SK-N-SH (cell line): ENCODE results near the gene IGF2.

Source experiments
- CTCF ChIP-seq: fragments of 200-600 bp; sonication (generic); IDR thresholded peaks from 2 replicates; pipeline ENCODE4 v1.6.1; 2017; ENCODE audit warnings: antibody characterized with exemption, mild to moderate bottlenecking, moderate library complexity
- IRF3 ChIP-seq: fragments of 150-350 bp; IDR thresholded peaks from 2 replicates; pipeline ENCODE4 v1.6.1; 2016; ENCODE audit warnings: mild to moderate bottlenecking, low read depth, low read length
- JUND ChIP-seq: IDR thresholded peaks from 2 replicates; pipeline ENCODE4 v1.4.0; 2012
- MAX ChIP-seq: IDR thresholded peaks from 2 replicates; pipeline ENCODE4 v1.4.0; 2012; ENCODE audit warnings: low read depth
- MXI1 ChIP-seq: IDR thresholded peaks from 2 replicates; pipeline ENCODE4 v1.6.1; 2012; ENCODE audit warnings: mild to moderate bottlenecking, low read depth, low read length, improper control_type of control experiment

GRCh38 chr11:2166091-2166851 lies 27.1 kb upstream of the IGF2 start:
- TF ChIP-seq MAX, result no peak
- TF ChIP-seq MXI1, result no peak
- TF ChIP-seq JUND, result no peak
- TF ChIP-seq IRF3, result no peak
- TF ChIP-seq CTCF, result no peak
